HG02970 (cell line): ENCODE results near the gene SLC38A11.

ENCODE experiments used
- ATAC-seq: cut with Tn5 transposase; IDR thresholded peaks from one replicate; pipeline ENCODE4 v1.9.1; 2021; ENCODE audit warnings: mild to moderate bottlenecking, moderate library complexity, moderate number of reproducible peaks; ENCODE audit not compliant: unreplicated experiment, low FRiP score

SLC38A11 gene

DNA sequence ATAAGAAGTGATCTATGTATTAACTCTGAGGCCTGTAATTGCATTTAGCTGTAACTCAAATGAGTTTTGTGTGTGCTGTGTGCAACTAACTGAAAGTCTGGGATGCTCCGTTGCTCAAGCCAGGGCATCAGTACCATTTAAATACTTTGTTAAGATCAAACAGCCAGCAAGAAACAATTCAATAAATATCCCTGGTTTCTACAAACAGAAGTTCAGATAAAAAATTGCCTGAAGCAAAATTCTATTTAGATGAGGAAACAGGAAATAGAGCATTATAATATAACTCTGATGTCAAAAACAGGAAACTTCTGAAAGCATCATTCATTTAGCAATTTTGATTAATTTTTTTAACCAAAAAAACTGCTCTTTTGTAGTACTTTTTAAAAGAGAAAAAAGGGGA lies 18.9 kb upstream of the SLC38A11 start:
- ATAC-seq = no peak

DNA sequence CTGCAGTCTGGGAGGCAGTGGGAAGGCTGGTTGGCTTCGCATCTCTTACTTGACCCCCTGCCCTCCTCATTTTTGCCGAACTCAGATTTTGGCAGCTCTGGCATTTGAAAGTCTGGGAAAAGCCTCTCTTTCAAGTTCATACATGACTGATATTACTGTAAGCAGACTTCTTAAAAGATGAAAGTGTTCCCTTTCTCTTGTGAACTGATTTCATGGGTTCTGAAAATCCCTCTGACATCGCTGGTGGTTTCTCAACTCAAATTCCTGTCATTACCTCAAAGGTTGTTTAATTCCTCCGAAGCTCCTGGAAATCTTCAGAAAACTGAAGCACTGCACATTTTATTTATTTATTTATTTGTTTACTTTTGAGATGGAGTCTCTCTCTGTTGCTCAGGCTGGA lies 16.9 kb upstream of the SLC38A11 start:
- ATAC-seq = no peak

DNA sequence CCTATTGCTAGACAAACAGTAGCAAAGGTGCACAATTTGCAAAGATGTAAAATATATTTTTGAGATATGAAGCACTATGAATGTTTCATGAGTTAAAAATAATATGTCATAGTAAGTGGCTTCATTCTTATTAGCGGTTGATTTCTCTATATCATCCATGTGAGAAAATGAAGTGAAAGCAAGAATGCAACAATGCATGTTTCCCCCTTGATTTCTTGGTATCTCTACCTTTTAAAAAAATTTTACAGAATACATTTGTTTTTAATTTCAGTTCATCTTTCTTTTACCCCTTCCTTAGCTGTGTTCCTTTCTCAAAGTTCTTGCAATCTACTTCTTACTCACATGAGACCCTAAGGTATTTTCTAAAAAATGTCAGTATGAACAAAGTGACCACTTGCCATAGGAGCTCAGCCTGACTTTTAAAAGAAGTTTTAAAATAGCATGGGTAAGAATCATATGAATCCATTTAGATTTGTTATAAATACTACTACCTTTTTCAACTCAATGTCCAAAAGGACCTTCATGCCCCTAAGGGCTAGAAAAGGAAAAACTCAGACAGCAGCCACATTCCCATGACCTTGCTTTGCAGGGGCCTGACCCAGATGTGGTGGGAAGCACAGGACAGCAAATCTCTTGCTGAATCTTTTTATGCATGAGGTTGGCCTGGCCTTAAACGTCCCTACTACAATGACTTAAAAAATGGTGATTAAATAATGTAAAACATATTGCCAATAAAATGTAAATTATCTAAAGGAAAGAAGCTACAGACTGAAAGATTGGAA lies 14.8 kb upstream of the SLC38A11 start:
- no peak for ATAC-seq

DNA sequence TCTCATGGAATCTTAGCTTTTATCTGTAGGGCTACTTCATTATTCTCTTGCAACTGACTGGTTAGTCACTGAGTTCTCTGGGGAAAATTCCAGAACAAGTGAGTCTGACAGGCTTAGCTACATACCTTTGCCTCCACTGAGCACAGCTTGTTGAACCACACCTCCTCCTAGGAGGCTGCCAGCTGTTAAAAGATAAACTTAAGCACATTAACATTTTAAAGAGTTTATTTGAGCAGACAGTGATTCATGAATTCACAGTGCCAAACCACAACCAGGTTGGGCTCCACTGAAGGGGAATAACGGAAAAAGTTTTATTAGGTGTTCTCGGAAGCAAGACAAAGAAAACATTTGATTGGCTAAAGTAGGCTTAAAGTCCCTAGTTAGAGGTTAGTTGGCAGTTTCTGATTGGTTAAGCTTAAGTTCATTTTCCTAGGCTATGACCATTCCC lies 12.5 kb upstream of the SLC38A11 start:
- no peak for ATAC-seq

DNA sequence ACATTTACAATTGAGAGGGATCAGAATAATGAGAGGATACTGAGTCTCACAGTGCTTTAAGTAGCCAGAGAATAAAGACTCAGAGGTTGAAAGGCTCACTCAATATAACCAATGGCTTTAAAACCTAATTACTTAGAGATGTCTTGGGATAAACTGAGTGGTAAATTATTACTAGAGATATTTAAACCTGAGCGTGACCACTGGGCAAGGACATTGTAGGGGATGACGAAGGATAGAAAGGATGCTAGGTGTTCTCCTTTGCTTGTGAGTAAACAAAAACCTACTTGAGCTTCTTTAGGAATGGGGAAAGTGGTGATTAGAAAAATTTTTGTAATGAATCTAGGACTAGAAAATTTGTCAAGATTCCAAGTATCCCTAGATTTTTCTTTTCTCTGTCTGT lies 12.0 kb upstream of the SLC38A11 start:
- no peak for ATAC-seq

DNA sequence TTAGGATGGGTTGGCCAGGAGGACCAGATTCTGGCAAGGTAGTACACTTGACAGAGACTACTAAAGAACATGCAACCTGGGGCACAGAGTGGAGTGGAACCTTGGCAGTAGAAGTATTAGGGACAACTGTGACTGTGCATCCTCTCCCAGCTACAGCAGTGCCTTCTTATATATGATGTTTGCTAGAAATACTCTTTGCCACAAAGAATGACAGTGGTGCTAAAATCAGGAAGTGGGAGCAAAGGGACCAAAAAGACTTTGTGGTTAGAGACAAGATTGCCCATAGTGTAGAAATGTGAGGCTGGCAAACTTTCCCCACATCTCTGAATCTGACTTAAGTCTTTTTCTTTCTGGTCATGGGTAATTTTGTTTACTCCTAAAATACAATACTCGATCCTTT lies 9.4 kb upstream of the SLC38A11 start:
- no peak for ATAC-seq

DNA sequence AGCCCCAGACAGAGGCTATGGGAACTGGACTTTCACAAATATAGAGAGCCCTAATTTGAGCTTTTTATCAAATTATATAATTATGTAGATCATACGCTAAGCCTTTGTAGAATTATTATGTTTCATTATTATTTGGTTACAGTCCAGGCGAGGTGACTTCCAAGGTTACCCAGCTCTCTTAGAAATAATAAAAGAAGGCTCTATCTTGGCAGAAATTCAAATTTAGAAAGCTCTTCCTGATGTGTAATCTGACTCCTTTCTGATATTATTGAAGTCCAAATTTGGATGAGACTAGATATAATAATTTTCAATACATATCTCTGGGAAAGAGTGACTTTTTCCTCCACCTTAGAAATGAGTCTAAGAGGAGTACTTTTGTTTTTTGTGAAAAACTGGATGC lies 4.8 kb upstream of the SLC38A11 start:
- no peak for ATAC-seq

DNA sequence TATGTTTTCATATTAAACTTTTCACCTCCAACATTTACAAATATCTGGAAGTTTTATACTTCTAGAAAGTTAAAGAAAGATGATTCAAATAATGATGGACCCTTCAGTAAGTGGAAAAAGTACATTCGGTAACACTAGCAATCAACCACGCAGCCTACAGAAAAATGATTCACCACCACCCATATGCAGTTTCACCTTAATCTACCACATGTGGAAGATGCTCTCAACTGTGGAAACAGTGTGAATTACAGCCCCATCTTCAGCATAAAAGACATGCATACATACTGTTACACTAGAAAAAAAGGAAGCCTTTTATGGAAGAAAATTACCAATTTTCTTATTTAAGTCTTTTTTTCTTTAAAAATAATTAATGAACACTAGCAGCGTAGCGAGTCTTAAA lies 1.1 kb downstream of the SLC38A11 start:
- no peak for ATAC-seq

DNA sequence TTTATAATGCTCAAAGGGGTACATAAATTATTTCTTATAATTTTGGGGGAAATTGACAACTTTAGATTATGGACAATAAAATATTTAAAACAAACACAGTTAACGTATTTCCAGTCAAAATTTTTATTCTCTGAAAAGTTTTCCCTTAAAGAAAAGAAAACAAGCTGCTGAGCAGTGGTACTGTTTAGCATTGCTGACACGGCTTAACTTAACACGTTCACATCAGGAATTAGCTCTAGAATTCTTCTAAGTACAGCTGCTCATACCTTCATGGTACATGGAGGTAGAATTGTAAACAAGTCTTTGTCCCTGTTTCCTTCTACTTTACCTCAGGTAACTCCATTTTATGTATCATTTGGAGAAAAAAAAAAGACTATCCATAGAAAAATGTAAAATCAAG lies 2.0 kb downstream of the SLC38A11 start:
- no peak for ATAC-seq

DNA sequence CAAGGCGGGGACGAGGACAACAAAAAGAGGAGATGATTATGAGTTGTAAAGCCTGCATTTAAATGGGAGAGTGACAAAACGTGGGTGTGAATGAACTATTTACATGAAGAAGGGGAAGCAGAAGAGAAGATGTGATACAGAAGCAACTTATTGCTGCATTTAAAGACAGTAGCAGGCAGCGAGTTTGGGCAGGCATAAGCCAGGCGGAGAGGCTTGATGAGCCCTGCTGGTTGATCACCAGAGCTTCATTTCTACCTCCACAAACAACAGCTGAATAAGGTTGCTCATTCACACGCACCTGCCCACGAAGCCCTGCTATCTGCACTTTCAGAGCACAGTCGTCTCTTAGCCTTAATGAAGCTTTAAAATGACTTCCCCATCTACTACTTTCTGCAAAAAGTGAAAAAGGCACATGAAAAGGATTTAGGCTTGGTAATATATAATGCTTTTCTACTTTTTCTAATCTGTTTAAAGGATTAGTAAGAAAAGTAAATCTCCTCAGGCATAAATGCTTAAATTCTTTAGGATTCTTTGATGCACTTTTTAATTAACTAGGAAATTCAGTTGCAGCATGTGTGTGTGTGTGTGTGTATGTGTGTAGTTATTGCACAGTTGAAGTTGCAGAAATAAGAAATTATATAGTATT lies 3.1 kb downstream of the SLC38A11 start:
- no peak for ATAC-seq

DNA sequence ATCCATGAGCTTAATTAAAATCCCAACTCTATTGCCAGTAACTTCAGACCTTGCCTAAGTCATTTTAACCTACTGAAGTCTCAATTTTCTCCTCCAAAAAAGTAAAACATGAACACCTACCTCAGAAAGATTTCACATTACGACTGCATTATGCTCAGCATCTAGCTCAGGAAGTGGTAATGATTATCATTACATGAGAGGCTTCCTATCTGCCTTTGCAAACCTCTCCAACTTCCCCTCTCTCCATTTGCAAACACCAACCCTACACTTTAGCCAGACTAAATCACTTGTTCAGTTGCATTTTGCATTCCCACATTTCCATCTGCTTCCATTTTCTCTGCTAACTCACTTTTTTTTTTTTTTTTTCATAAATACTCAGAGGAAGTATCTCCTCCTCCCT lies 6.8 kb downstream of the SLC38A11 start:
- no peak for ATAC-seq

DNA sequence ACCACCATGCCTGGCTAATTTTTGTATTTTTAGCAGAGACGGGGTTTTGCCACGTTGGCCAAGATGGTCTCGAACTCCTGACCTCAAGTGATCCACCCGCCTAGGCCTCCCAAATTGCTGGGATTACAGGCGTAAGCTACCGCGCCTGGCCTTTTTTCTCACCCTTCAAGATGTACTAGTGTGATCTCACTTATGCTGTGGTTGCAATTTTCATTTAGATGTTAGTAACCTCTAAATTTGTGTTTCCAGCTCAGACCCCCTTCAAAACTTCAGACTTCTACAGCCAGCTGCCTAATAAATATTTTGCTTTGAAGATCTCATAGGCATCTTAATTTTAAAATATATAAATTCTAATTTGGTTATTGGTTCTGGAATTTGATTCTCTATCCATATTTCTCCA lies 8.0 kb downstream of the SLC38A11 start:
- no peak for ATAC-seq

DNA sequence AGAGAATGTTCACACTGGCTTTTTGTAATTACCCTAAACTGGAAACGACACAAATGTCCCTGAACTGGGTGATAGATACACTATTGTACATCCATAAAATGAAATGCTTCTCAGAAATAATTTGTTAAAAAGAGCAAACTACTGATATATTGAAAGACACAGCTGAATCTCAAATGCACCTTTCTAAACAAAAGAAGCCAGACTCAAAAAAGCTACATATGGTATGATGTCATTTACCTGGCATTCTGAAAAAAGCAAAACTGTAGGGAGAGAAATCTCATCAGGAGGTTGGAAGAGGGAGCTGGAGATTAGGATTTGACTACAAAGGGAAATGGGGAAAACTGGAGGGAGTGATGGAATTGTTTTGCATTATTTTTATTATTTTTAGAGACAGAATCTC lies 12.0 kb downstream of the SLC38A11 start:
- no peak for ATAC-seq

DNA sequence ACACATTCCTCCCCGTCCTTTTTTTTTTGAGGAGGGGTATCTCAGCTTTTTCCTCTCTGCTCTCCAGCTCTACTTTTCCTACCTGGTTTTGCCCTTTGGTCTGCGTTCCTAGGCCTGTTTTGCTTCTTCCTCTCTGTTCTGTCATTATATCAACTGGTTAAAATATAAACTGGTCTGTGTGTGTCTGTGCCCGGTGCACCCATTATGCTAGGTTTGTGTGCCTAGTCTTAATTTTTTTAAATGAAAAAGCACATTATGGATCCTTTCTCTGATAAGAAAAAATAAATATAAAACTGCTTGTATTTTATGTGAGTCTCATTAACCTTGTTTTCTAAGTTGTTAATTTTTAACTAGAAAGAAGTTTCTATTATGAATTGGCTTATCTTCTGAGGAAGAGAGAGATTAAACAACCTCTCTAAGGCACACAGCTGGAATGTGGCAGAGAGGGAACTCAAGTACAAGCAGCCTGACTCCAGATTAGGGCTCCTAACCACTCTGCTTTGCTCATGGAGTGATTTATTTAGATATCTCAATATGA lies 17.4 kb downstream of the SLC38A11 start:
- ATAC-seq = no peak

DNA sequence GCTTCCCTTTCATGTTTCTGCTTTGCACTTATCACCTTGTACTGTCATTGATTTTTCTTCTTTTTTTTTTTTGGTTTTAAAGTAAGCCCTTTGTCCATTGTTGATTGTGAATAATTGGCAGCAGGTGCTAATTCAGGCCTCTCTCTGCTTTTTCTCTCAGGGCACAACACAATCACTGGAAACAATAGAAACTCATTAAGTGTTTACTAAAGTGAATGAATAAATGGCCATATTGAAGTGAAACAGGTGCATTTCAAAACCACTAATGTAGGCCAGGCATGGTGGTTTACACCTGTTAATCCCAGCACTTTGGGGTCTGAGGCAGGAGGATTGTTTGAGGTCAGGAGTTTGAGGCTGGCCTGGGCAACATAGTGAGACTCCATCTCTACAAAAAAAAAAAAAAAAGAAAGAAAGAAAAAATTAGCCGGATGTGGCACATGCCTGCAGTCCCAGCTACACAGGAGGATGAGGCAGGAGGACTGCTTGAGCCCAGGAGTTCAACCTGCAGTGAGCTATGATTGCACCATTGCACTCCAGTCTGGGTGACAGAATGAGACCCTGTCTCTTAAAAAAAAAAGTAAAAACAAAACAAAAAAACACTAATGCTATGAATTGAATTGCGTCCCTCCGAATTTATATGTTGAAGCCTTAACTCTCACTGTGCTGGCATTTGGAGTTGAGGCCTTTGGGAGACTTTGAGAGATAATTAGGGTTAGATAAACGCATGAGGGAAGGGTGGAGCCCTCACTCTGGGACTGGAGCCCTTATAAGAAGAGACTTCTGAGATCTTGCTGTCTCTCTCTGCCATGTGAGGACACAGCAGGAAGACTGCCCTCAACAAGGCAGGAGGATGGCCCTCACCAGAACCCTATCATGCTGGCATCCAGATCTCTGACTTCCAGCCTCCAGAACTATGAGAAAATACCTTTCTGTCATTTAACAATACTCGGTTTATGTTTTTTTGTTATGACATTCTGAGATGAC lies 19.9 kb downstream of the SLC38A11 start:
- ATAC-seq = no peak

DNA sequence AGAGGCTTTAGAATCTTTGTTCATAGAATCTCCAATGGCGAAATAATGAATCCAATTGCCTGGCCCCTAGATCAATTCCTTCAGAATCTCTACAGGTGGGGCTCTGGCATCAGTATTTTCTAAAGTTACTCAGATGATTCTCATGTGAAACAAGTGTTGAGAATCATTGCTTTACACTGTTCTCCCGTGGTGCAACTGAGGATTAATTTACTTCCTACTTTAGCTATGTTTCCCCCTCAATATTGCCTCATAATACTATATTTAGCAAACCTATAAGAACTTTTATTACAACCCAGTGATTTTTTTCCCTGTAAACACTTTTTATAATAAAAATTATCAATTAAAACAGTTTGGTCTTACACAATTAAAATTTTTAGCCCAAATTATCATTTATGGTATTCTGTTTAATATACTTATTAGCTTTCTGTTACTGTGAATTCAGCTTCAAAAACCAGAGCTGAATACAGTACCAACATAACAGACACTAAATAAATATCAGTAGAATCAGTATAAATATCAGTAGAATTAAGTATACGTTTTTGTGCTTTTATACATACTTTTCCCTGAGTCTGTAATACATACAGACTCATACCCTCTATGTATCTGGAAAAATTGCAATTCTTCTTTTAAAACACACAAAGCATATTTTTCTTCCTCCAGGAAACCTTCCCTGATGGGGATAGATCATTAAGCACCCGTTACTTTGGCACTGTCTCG lies 20.8 kb downstream of the SLC38A11 start:
- ATAC-seq = no peak

DNA sequence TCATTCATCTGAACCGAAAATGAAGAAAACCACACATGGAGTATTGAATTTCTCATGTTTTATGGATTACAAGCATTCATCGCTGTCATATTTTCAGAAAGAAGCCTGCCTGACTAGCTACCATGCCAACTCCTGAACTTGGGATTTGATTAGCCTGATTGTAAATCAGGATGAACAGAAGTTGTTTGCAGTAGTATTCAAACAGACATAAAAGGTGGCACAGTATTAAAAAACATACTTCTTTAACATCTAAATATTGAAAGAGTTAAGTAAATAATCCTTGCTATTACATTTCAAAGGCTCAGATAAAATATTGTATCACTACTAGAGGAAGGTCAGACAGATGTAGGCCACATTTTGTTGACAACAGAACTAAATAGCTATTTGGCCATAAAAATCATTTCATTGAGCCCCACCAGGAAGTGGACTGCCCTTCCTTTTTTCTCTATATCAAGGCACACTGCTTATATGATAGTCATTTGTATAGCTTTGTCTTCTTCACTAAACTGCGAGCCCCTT lies 21.6 kb downstream of the SLC38A11 start:
- ATAC-seq = no peak

DNA sequence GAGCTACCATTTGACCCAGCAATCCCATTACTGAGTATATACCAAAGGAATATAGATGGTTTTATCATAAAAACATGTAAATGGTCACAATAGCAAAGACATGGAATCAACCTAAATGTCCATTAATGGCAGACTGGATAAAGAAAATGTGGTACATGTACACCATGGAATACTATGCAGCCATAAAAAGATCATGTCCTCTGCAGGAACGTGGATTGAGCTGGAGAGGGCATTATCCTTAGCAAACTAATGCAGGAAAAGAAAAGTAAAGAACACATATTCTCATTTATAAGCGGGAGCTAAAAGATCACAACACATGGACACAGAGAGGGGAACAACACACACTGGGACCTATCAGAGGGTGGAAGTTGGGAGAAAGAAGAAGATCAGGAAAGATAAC lies 22.9 kb downstream of the SLC38A11 start:
- ATAC-seq = no peak

DNA sequence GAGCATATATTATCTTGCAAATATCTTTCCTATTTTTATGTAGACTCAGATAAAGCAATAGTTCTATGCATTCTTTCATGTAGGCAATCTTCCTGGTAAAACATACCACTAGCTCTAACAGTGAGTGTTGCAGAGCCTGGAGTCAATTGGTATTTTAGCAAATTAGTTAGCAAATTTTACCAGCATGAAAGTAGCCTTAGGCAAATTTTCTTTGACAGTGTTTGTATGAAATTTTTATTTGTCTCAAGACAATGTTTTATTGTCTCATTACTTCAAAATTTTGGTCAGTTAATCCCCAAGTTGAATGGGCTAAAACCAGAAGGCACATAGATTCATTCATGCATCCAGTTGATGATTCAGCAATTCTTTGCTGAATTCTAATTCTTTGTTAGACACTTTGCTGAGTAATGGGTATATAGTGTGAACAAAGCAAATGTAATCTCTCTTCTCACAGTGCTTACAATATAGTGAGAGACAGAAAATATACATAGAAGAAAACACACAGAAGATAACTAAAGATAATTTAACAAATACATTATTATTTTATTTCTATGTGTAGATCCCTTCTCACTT lies 27.1 kb downstream of the SLC38A11 start:
- ATAC-seq = no peak

DNA sequence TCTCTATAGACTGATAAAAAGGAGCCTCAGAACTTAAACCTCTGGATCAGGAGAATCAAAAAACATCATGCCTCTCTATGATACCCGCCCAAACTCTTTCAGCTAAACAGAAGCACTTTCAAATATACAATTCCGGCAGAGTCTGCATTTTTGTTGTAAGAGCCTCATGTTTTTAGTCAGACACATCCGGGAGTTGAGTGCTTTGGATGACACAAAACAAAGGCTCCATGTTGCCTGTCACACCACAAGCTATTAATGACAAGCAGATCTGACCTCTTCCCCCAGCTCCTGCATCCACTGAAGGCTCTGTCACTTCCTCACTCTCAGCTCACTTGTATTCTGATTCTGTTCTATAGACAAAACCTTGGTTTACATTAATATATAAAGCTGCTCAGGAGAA lies 33.2 kb downstream of the SLC38A11 start:
- ATAC-seq = no peak
